GM21528 (cell line): ENCODE measurements around the gene ARRB1.
"Not testable (repeated sequence)": the region's sequence is repeated elsewhere in the genome, so short reads cannot be mapped to it uniquely, and the experiment has no call there.

Source experiments
- ATAC-seq: cut with Tn5 transposase; IDR thresholded peaks from one replicate; pipeline ENCODE4 v1.9.1; 2021; ENCODE audit warnings: mild to moderate bottlenecking, moderate library complexity; ENCODE audit not compliant: unreplicated experiment, low FRiP score

ARRB1 gene

GRCh38 chr11:75325713-75326438 lies 25.6 kb downstream of the ARRB1 start:
- ATAC-seq = no peak

GRCh38 chr11:75324740-75325139 lies 26.7 kb downstream of the ARRB1 start:
- ATAC-seq = no peak

GRCh38 chr11:75324189-75324588 lies 27.3 kb downstream of the ARRB1 start:
- no peak for ATAC-seq

GRCh38 chr11:75323609-75324008 lies 27.9 kb downstream of the ARRB1 start:
- ATAC-seq = no peak

GRCh38 chr11:75320643-75321042 lies 30.8 kb downstream of the ARRB1 start:
- no peak for ATAC-seq

GRCh38 chr11:75320046-75320618 lies 31.3 kb downstream of the ARRB1 start:
- no peak for ATAC-seq

GRCh38 chr11:75319035-75319877 lies 32.2 kb downstream of the ARRB1 start:
- ATAC-seq = no peak

GRCh38 chr11:75317446-75318122 lies 33.9 kb downstream of the ARRB1 start:
- ATAC-seq = no peak

GRCh38 chr11:75315439-75315805 lies 36.0 kb downstream of the ARRB1 start:
- no peak for ATAC-seq

- ATAC-seq = no peak
Observed at GRCh38 chr11:75314771-75315438, 36.6 kb downstream of the ARRB1 start.

GRCh38 chr11:75313513-75314272 lies 37.8 kb downstream of the ARRB1 start:
- no peak for ATAC-seq

- ATAC-seq = no peak
Observed at GRCh38 chr11:75312346-75312745, 39.1 kb downstream of the ARRB1 start.

- ATAC-seq = no peak
Observed at GRCh38 chr11:75311858-75312288, 39.6 kb downstream of the ARRB1 start.

GRCh38 chr11:75308986-75309385 lies 42.5 kb downstream of the ARRB1 start:
- ATAC-seq = no peak

- no peak for ATAC-seq
Observed at GRCh38 chr11:75308116-75308515, 43.3 kb downstream of the ARRB1 start.

- ATAC-seq = no peak
Observed at GRCh38 chr11:75307058-75307457, 44.4 kb downstream of the ARRB1 start.

- ATAC-seq = no peak
Observed at GRCh38 chr11:75306529-75306928, 44.9 kb downstream of the ARRB1 start.

GRCh38 chr11:75305993-75306392 lies 45.5 kb downstream of the ARRB1 start:
- no peak for ATAC-seq

GRCh38 chr11:75305452-75305851 lies 46.0 kb downstream of the ARRB1 start:
- ATAC-seq = no peak

- ATAC-seq = not testable (repeated sequence)
Observed at GRCh38 chr11:75304941-75305340, 46.5 kb downstream of the ARRB1 start.
